NCI-H510A (cell line): ENCODE results near the gene NOP10.

Experiments
- DNase-seq: peaks from one replicate; lab custom pipeline; 2025; lab: John Stamatoyannopoulos, UW

Gene NOP10

DNA sequence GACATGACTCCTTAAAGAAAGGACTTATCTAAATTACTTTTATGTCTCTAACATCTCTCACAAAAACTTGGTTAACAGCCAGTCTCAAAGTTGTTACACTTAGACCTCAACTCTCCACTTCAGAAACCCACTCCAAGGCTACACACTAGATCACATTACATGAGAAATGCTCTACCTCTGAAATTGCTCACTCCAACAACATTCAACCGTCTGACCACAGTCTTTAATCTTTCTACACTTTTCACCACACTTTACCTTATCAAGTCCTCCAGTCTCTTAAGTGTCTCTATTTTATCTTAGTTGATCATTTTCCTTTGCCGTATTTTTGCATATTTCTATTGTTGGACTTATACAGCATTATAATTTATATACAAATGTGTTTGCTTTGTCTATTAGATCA, 11.1 kb downstream of the NOP10 start:
- no peak for DNase-seq

GRCh38 chr15:34330279-34330678, 12.7 kb downstream of the NOP10 start:
- no peak for DNase-seq

DNA sequence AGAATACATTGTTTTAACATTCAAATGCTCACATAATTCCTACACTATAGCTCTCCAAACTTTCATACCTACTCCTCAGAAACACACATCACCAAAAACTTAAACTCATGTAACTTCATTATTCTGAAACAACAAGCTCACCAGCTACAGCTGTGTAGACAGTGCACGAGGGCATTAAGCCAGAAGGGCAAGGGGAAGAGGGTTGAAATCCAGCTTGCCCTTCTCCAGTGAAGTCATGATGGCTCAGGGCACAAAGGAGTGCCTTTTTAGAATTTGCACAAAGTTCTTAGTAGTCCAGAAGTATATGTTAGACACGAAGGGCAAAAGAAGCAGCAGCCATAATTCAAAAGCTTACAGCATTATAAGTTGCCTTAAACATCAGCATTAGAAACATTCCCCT, 13.9 kb downstream of the NOP10 start:
- DNase-seq, result no peak

GRCh38 chr15:34327906-34328305, 15.0 kb downstream of the NOP10 start:
- no peak for DNase-seq

DNA sequence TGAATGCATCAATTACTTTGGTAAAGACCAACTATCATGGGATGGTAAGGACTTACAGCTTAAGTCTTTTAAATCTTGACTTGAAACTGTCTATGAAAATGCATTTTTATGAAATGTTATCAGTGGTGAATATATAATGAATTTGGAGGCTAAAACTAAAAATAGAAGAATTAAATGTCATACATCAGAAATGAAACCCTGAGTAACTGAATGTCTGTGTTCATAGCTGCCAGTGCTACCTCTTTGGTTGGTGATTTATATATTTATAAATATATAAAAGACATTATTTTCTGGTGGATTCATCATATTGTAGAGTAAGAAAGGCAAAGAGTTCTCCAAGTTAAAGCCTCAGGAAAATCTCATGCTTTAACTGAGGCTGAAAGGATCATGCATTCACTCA, 17.6 kb downstream of the NOP10 start:
- DNase-seq, result no peak

DNA sequence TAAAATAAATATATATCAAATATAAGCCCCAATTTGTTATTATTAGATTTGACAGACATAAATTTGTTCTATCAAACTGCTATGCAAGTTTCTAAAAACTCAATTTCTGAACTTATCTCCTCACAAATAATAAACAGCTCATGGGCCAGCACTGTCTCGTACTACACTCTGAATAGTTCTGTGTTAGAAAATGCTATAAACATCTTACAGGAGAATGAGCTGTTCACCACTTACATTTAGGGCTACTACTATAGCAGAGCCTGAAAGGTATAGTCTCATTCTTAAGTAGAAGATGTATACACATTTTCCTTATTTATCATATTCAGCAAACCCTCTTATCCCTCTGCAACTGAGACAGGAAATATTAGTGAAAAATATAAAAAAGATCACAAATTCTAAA, 18.0 kb downstream of the NOP10 start:
- DNase-seq, result no peak

GRCh38 chr15:34323217-34323616, 19.7 kb downstream of the NOP10 start:
- DNase-seq, result no peak

DNA sequence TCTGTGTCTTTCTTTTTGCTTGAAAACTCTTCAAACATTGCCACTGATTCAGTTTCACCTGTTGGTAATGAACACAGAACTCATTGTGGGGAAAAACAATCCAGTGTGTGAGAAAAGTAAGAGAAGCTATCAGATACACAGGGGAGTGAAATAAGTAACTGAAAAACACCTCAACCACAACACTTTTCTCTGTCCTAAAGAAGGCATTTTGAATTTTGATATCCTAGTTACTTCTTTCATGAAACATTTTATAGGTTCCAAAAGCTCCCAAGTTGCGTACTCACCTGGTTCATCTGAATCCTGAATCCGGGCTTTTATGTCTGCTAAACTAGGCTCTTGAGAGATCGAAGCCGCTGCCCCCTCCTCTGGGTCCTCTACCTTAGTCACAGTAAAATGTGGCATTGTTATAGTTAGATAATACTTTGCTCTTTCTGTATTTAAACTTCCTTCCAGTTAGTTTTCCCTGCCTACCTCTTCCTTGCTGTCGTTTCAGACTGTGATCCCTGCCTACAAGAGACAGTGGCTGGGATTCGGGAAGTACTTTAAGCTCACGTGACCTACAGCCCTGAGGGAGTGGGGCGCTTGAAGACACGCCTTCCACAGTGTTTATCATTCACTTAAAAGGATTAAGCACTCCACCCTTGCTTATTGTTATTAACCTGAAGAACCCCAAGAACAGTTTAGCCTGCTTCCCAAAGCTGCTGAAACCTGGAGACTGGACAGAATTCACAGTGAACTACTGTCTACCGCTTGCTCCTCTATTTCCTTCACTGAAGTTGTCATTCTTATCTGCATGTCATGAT, 24.5 kb downstream of the NOP10 start:
- DNase-seq, result peak; percentile 25

GRCh38 chr15:34314491-34315490, 28.1 kb downstream of the NOP10 start:
- no peak for DNase-seq

DNA sequence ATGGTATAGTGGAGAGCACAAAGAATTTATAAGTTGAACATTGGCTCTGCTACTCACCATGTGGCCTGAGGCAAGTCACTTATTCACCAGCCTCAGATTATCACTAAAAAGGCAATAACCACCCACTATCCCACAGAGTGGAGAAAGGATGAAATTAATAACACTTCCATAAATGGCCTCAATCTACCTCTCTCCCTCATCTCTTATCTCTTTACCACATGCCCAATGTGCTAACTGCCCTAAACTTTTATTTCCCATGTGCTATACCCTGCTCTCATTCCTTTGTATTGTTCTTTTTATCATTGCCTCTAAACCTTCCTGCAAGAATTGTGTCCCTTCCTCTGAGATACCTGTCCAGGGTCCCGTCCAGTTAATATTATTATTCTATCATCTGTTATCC, 31.4 kb downstream of the NOP10 start:
- no peak for DNase-seq

DNA sequence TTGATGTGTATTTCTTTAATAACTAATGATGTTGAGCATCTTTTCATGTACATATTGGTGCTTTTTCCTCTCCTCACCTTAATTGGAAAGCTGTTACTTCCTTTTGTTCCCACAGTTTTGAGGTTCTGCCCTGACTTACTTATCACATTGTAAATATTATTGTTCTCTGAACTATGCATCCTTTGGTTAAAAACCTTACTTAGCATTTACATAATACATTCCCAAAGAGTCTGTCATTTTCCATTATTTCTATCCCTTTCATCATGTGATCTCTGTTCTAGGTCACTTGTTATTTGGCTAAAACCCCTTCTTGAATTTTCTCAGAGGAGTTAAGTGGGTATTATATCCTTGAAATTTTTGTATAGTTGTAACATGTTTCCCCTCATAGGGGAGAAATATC, 38.3 kb downstream of the NOP10 start:
- DNase-seq, result no peak

GRCh38 chr15:34301058-34301457, 41.9 kb downstream of the NOP10 start:
- DNase-seq, result no peak

GRCh38 chr15:34297059-34297458, 45.9 kb downstream of the NOP10 start:
- DNase-seq, result no peak

- DNase-seq, result no peak
Measured at GRCh38 chr15:34292621-34293020, 50.3 kb downstream of the NOP10 start.
